HEK293 (cell line): ENCODE results near the gene AFF2.
A peak's percentile ranks its signal among the peaks of the same experiment; 100 is the strongest.

Experiments
- CTCF ChIA-PET: fragments of 350-600 bp; formaldehyde crosslinking; extraction: SDS; loops from one replicate; lab custom pipeline; 2021; ENCODE audit warnings: antibody characterized with exemption; lab: Yijun Ruan, JAX
- POLR2A ChIA-PET: fragments of 300-600 bp; formaldehyde crosslinking; extraction: SDS; loops from one replicate; lab custom pipeline; 2020; ENCODE audit warnings: antibody characterized with exemption, inconsistent platforms; lab: Yijun Ruan, JAX
- H3K27ac ChIP-seq: fragments of 200-500 bp; sonication (Bioruptor generic); 2 replicates; pipeline ENCODE4 v1.5.1; 2014; ENCODE audit warnings: low read depth, low read length, control low read depth, inconsistent platforms; ENCODE audit errors: extremely low read depth
- H3K36me3 ChIP-seq, 2 experiments: fragments of 200-500 bp in 1 of 2; sonication (Bioruptor generic) in 1 of 2; 1 replicate in 1 of 2; 2 replicates in 1 of 2; pipeline ENCODE4 v1.5.1; 2014 to 2017; ENCODE audit warnings: inconsistent platforms in 2 of 2, low read length in 2 of 2; ENCODE audit not compliant: control insufficient read depth in 2 of 2, insufficient read depth in 1 of 2
- H3K4me1 ChIP-seq: fragments of 200-500 bp; sonication (Bioruptor generic); 2 replicates; pipeline ENCODE4 v1.5.1; 2014; ENCODE audit warnings: mild to moderate bottlenecking, low read length, inconsistent platforms; ENCODE audit not compliant: control insufficient read depth, insufficient read depth
- H3K4me3 ChIP-seq: 2 replicates; pipeline ENCODE4 v1.5.1; 2011; ENCODE audit warnings: low read depth, mild to moderate bottlenecking, control low read depth, low read length, moderate library complexity
- H3K9me3 ChIP-seq: fragments of 200-500 bp; sonication (Bioruptor generic); 2 replicates; pipeline ENCODE4 v1.5.1; 2014; ENCODE audit warnings: low read depth, low read length, inconsistent platforms; ENCODE audit not compliant: control insufficient read depth, insufficient read depth
- BCL11A ChIP-seq: fragments of 450-650 bp; formaldehyde crosslinking; IDR thresholded peaks from 2 replicates; pipeline ENCODE4 v1.5.1; 2016; ENCODE audit warnings: low read depth, missing biosample characterization, missing genetic modification characterization
- HOXA7 ChIP-seq: sonication (generic); formaldehyde crosslinking; IDR thresholded peaks from 2 replicates; pipeline ENCODE4 v1.8.1; 2022; ENCODE audit warnings: missing genetic modification reagents, borderline replicate concordance
- MYNN ChIP-seq: fragments of 450-650 bp; formaldehyde crosslinking; IDR thresholded peaks from 2 replicates; pipeline ENCODE4 v1.5.1; 2016; ENCODE audit warnings: missing biosample characterization, missing genetic modification characterization, borderline replicate concordance
- PATZ1 ChIP-seq: fragments of 450-650 bp; formaldehyde crosslinking; IDR thresholded peaks from 2 replicates; pipeline ENCODE4 v1.5.1; 2016; ENCODE audit warnings: missing biosample characterization, missing genetic modification characterization
- RBAK ChIP-seq: fragments of 450-650 bp; formaldehyde crosslinking; IDR thresholded peaks from 2 replicates; pipeline ENCODE4 v1.5.1; 2016; ENCODE audit warnings: missing biosample characterization, missing genetic modification characterization
- ZBTB26 ChIP-seq: fragments of 450-650 bp; formaldehyde crosslinking; optimal IDR thresholded peaks from 2 replicates; pipeline ENCODE3; 2016; ENCODE audit warnings: missing biosample characterization, mild to moderate bottlenecking, missing genetic modification characterization
- ZBTB44 ChIP-seq: fragments of 450-650 bp; IDR thresholded peaks from 2 replicates; pipeline ENCODE4 v1.5.1; 2018; ENCODE audit warnings: missing biosample characterization, mild to moderate bottlenecking, missing genetic modification characterization
- ZBTB48 ChIP-seq: fragments of 450-650 bp; formaldehyde crosslinking; IDR thresholded peaks from 2 replicates; pipeline ENCODE4 v1.5.1; 2016; ENCODE audit warnings: missing biosample characterization, missing genetic modification characterization
- ZNF121 ChIP-seq: fragments of 450-650 bp; formaldehyde crosslinking; IDR thresholded peaks from 2 replicates; pipeline ENCODE4 v1.5.1; 2016; ENCODE audit warnings: missing biosample characterization, missing genetic modification characterization
- ZNF18 ChIP-seq: fragments of 450-650 bp; formaldehyde crosslinking; IDR thresholded peaks from 2 replicates; pipeline ENCODE4 v1.5.1; 2016; ENCODE audit warnings: missing biosample characterization, missing genetic modification characterization
- ZNF214 ChIP-seq: fragments of 450-650 bp; formaldehyde crosslinking; IDR thresholded peaks from 2 replicates; pipeline ENCODE4 v1.5.1; 2017; ENCODE audit warnings: missing biosample characterization, mild to moderate bottlenecking, missing genetic modification characterization, borderline replicate concordance
- ZNF23 ChIP-seq: fragments of 450-650 bp; formaldehyde crosslinking; IDR thresholded peaks from 2 replicates; pipeline ENCODE4 v1.5.1; 2016; ENCODE audit warnings: missing biosample characterization, missing genetic modification characterization, borderline replicate concordance
- ZNF239 ChIP-seq: fragments of 450-650 bp; formaldehyde crosslinking; IDR thresholded peaks from 2 replicates; pipeline ENCODE4 v1.5.1; 2016; ENCODE audit warnings: missing biosample characterization, missing genetic modification characterization
- ZNF266 ChIP-seq: fragments of 450-650 bp; formaldehyde crosslinking; IDR thresholded peaks from 2 replicates; pipeline ENCODE4 v1.5.1; 2016; ENCODE audit warnings: missing biosample characterization, missing genetic modification characterization, low read depth
- ZNF302 ChIP-seq: fragments of 450-650 bp; formaldehyde crosslinking; IDR thresholded peaks from 2 replicates; pipeline ENCODE4 v1.5.1; 2016; ENCODE audit warnings: missing biosample characterization, missing genetic modification characterization, low read depth
- ZNF513 ChIP-seq: fragments of 450-650 bp; IDR thresholded peaks from 2 replicates; pipeline ENCODE4 v1.5.1; 2018; ENCODE audit warnings: missing biosample characterization, missing genetic modification characterization
- ZNF518A ChIP-seq: fragments of 450-650 bp; formaldehyde crosslinking; conservative IDR thresholded peaks from 2 replicates; pipeline ENCODE4 v1.5.1; 2016; ENCODE audit warnings: low read depth, missing biosample characterization, missing genetic modification characterization
- ZNF585B ChIP-seq: fragments of 450-650 bp; formaldehyde crosslinking; IDR thresholded peaks from 2 replicates; pipeline ENCODE4 v1.5.1; 2016; ENCODE audit warnings: missing biosample characterization, missing genetic modification characterization
- ZNF610 ChIP-seq: fragments of 450-650 bp; formaldehyde crosslinking; IDR thresholded peaks from 2 replicates; pipeline ENCODE4 v1.5.1; 2016; ENCODE audit warnings: missing biosample characterization, missing genetic modification characterization, borderline replicate concordance
- ZNF670 ChIP-seq: fragments of 450-650 bp; formaldehyde crosslinking; IDR thresholded peaks from 2 replicates; pipeline ENCODE4 v1.5.1; 2016; ENCODE audit warnings: missing biosample characterization, missing genetic modification characterization, low read depth
- ZNF776 ChIP-seq: fragments of 450-650 bp; formaldehyde crosslinking; IDR thresholded peaks from 2 replicates; pipeline ENCODE4 v1.5.0; 2017; ENCODE audit warnings: missing biosample characterization, missing genetic modification characterization, borderline replicate concordance
- ZSCAN30 ChIP-seq: fragments of 450-650 bp; IDR thresholded peaks from 2 replicates; pipeline ENCODE4 v1.5.1; 2018; ENCODE audit warnings: missing biosample characterization, mild to moderate bottlenecking, missing genetic modification characterization, moderate library complexity
- ZXDB ChIP-seq: fragments of 450-650 bp; formaldehyde crosslinking; IDR thresholded peaks from 2 replicates; pipeline ENCODE4 v1.5.1; 2016; ENCODE audit warnings: missing biosample characterization, missing genetic modification characterization

The AFF2 gene

GRCh38 chrX:148562846-148563245 lies 62.4 kb downstream of the AFF2 start:
- ChIA-PET CTCF (no interaction called here), POLR2A (no interaction called here)
- TF ChIP-seq ZNF266 (tag by site-specific recombination) (no peak), ZXDB (tag by site-specific recombination) (no peak), PATZ1 (tag by site-specific recombination) (no peak), ZNF670 (no peak), ZNF302 (no peak), ZNF585B (tag by site-specific recombination) (no peak), ZNF239 (tag by site-specific recombination) (no peak), ZNF518A (no peak), ZSCAN30 (tag by site-specific recombination) (no peak), ZNF776 (tag by site-specific recombination) (no peak), ZBTB26 (no peak), BCL11A (tag by site-specific recombination) (no peak), RBAK (tag by site-specific recombination) (no peak), ZNF23 (tag by site-specific recombination) (no peak), MYNN (no peak), ZNF121 (tag by site-specific recombination) (no peak)
- Histone ChIP-seq H3K36me3 (no peaks in the 10 kb centered on the region), H3K4me3 (no peak overlapping the region), H3K9me3 (no peaks in the 10 kb centered on the region), H3K4me1 (0 out of 2 replicates have a peak, but pooled peaks cover under 1% of the 10 kb centered on the region), H3K27ac (no peak overlapping the region)

- Histone ChIP-seq H3K4me3 (no peak overlapping the region), H3K36me3 (no peaks in the 10 kb centered on the region), H3K4me1 (0 out of 2 replicates have a peak, but pooled peaks cover 3% of the 10 kb centered on the region), H3K27ac (no peak overlapping the region), H3K9me3 (no peaks in the 10 kb centered on the region)
- CTCF ChIA-PET, result interaction anchor here (0.6 to 3.3 kb wide), 5 partner anchors 14 to 158 kb away, joined by 3 to 16 read pairs (median 4); no protein-coding TSS in a partner anchor
- POLR2A ChIA-PET, result interaction anchor here (0.7 kb wide), 1 partner anchor 25 kb away, joined by 3 read pairs; no protein-coding TSS in a partner anchor
- TF ChIP-seq ZNF214 (tag by site-specific recombination) (no peak), ZNF610 (no peak), ZBTB44 (peak; percentile 59; the same call in 1 of the 2 replicates), HOXA7 (no peak), ZBTB48 (no peak), ZNF513 (tag by site-specific recombination) (no peak), ZNF18 (no peak)
Observed at GRCh38 chrX:148567229-148567628, 66.8 kb downstream of the AFF2 start.
